DMS114 treated with DMSO at 0.1 percent for 48 hours (cell line): ENCODE measurements around the gene POSTN.

ENCODE experiments used
- DNase-seq: peaks from one replicate; lab custom pipeline; 2025; ENCODE audit not compliant: unreplicated experiment; lab: John Stamatoyannopoulos, UW

The POSTN gene

DNA sequence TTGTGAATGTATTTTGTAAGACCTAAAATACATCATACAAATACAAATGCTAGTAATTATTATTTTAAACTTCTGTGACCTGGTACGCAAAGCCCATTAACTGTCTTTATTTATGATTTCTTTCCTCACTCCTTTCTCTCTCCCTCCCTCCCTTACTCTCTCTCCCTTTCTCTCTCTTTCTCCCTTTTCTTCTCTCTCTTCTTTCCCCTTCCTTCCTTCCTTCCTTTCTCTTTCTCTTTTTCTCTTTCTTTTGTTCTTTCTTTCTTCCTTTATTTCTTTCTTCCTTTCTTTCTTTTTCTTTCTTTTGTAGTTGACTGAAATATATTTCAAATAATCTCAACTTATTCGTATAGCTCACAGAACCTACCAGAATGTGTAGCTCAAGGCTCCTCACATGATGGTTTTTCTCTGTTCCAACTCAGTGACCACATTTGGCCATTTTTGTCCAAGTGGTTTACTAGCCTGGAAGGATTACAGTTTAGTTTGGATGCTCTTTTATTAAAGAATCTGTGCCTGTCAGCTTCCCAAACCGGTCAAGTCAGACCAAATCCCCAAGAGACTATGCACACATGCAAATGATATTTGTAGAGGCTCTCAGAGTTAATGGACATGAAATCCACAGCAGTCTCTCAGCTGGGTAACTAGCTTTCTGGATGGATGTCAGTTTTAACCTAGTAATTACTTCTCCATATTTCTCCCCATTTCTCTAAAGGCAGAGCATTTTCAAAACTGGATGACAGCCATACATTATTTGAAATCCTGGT is 71.7 kb downstream of the POSTN start:
- DNase-seq = no peak

DNA sequence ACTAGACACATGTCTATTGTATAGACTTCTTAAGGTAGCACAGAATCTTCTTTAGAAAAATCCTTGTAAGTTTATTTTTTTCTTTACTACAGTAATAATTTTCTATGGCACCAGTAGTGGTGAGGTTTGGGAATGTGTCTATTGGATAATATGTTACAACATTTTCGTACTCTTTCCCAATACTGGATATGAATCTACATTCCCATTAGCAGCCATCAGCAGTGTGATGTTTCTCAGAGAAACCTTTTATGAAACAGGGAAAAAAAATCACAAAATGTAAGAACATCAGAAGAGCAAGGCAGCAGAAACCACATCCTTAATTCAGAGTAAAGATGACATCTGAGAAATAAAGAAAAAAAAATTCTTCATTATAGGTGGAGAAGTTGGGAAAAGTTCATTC is 83.3 kb downstream of the POSTN start:
- DNase-seq = no peak
